H1 (cell line): ENCODE measurements around the gene ZIM2. TPM values are rescaled to one million over a fixed set of nuclear protein-coding genes. Genes with fewer than 3 reads are reported as not detected.

Experiments used
- RXRA ChIP-seq: IDR thresholded peaks from 2 replicates; pipeline ENCODE4 v1.6.1; 2011; ENCODE audit warnings: low read depth, mild to moderate bottlenecking, low read length, moderate library complexity; ENCODE audit not compliant: insufficient read depth
- SP1 ChIP-seq: IDR thresholded peaks from 2 replicates; pipeline ENCODE4 v1.6.1; 2011; ENCODE audit warnings: low read depth, low read length
- polyA plus RNA-seq, 7 experiments: library from polyadenylated mRNA; depleted of rRNA in 3 of 7; stranded (reverse) in 5 of 7; unstranded in 2 of 7; fragments of >200 nt in 5 of 7; fragments of 200-250 nt in 2 of 7; gene quantifications; 1 replicate in 5 of 7; 2 replicates in 1 of 7; 4 replicates in 1 of 7; pipeline versions ENCODE4 v1.2.1 to v1.2.3, GENCODE V29; 2011 to 2013; ENCODE audit warnings: missing spikeins in 2 of 7, mixed read lengths in 2 of 7
- total RNA-seq: library from RNA; stranded (reverse); fragmentation: NEBNext Ultra II Directional; extraction: Animal tissue kit (Norgen Biotek cat#: 25700); gene quantifications from 2 replicates; pipeline ENCODE4 v1.2.1, GENCODE V29; 2021

The ZIM2 gene
- total and polyA plus RNA-seq, 2 of the 8 experiments (the other 6 are each of a cell fraction or from before 2014, with no cell fraction given), result not detected

DNA sequence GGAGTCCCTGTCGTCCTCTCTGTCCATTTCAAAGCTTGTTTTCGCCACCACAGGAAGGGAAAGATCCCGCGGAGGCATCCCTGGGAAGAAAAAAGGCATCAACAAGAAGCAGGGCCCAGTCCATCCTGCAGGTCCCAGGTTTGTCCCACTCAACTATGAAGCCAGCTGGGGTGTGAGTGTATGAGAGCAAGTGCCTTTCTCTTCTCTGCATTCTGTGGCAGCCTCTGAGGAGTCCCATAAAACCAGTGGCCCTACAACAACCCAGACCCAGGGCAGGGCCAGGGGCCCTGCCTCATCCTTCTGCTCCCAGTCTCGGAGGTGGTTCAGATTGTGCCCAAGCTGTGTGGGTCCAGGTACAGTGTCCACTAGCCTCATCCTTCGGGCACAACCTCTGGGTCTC, 18.9 kb downstream of the ZIM2 start (continued):
- TF ChIP-seq SP1, result no peak
- TF ChIP-seq RXRA, result no peak
